Measurements from ENCODE around the gene C16orf54.

GRCh38 chr16:29777576-29778350 is 32.0 kb upstream of the C16orf54 start, which contains the start of gene ZG16:
- TF ChIP-seq CREB1 (IDR thresholded peaks at IDR 0.05; ENCODE audit: low read depth), result no peak
- TF ChIP-seq ZBTB7A (IDR thresholded peaks at IDR 0.05; ENCODE audit: low read depth), result no peak
- TF ChIP-seq EGR1 (IDR thresholded peaks at IDR 0.05), result no peak
- TF ChIP-seq YY1 (IDR thresholded peaks at IDR 0.05; ENCODE audit: low read depth), result no peak
- TF ChIP-seq EP300 (IDR thresholded peaks at IDR 0.05; ENCODE audit: borderline replicate concordance), result no peak
- TF ChIP-seq FOXM1 (IDR thresholded peaks at IDR 0.05; ENCODE audit: borderline replicate concordance, low read depth), result no peak
- no peak for TF ChIP-seq MAX (IDR thresholded peaks at IDR 0.05)
- no peak for TF ChIP-seq TEAD4 (IDR thresholded peaks at IDR 0.05)
- TF ChIP-seq REST (IDR thresholded peaks at IDR 0.05; ENCODE audit: low read depth), result no peak
- no peak for TF ChIP-seq TAF1 (IDR thresholded peaks at IDR 0.05; ENCODE audit: low read depth)
- no peak for TF ChIP-seq CEBPB (IDR thresholded peaks at IDR 0.05)
- no peak for TF ChIP-seq RAD21 (IDR thresholded peaks at IDR 0.05; ENCODE audit: low read depth)
- TF ChIP-seq NFIC (IDR thresholded peaks at IDR 0.05), result no peak
- no peak for TF ChIP-seq USF1 (IDR thresholded peaks at IDR 0.05)

All from Ishikawa (cell line).